Measurements from ENCODE around the gene PRRG2.

DNA sequence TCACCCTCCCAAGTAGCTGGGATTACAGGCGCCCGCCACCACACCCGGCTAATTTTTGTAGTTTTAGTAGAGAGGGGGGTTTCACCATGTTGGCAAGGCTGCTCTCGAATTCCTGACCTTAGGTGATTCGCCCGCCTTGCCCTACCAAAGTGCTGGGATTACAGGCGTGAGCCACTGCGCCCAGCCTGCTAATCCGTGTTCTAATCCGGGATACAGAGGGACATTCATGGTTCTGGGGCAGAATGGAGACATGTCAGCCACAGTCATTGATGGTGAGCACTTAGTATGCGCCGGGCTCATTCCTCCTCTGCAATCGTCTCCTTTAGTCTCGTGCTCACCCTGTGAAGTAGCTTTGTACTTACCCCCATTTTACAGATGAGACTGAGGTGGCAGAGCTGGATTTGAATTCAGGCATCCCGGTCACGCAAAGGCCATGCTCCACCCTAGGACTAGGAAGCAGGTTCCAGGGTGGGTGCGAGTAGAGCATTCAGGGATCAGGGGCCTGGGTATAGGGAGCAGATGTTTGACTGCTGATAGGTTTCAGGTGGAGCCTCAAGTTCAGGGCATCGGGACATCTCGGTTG is 50.6 kb downstream of the PRRG2 start:
- TF ChIP-seq CTCF (IDR thresholded peaks at IDR 0.05; ENCODE audit: low read depth, low read length, poor library complexity, severe bottlenecking) (no peak), EZH2phosphoT487 (IDR thresholded peaks at IDR 0.05; ENCODE audit: borderline replicate concordance, low read length) (no peak)

Measured in DOHH2 (cell line).